ENCODE data around the gene ANKRD30BL.
"Not testable (repeated sequence)": the region's sequence is repeated elsewhere in the genome, so short reads cannot be mapped to it uniquely, and the experiment has no call there.

Gene ANKRD30BL, protein sequence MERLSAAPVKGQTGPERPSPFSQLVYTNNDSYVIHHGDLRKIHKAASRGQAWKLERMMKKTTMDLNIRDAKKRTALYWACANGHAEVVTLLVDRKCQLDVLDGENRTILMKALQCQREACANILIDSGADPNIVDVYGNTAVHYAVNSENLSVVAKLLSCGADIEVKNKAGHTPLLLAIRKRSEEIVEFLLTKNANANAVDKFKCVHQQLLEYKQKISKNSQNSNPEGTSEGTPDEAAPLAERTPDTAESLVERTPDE

DNA sequence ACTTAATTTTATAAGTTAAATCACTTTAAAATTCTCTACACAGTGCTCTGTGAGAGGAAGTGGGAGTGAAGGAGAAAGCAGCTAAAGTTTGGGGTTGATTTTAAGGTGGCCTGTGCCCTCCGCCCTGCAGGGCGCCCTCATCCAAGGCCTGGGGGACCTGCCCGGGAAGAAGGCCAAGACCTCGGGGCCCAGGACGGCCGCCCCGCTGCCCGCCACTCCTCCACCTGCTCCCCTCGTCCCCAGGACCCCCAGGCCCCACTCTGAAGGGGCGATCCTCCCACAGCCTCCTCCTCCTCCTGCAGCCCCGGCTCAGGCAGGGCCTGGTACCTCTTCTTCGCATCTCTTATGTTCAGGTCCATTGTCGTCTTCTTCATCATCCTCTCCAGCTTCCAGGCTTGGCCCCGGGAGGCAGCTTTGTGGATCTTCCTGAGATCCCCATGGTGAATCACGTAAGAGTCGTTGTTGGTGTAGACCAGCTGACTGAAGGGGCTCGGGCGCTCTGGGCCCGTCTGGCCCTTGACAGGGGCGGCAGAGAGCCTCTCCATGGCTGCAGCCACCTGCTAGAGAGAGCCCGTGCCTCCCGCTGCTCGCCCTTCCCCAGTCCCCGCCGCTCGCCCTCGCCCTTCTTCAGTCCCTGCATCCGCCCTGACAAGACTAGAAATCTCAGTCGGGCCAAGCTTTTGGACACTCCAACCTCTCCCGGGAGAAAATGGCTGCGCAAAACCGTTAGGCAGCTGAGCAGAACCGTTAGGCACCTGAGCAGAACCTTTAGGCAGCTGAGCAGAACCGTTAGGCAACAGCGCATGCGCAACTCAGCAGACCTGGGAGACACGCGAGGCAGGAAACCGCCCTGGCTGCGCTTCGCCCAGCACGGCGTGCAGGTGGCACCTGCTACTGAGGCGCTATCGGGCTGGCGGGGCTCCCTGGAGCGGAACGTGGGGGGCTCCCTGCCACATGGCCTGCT is at the start of gene ANKRD30BL:
TSS of gene ANKRD30BL (minus strand) at position 792 of the 964 bp plus-strand sequence. CDS start at position 545, 247 bp downstream.
- DNase-seq = not testable (repeated sequence)

DNA sequence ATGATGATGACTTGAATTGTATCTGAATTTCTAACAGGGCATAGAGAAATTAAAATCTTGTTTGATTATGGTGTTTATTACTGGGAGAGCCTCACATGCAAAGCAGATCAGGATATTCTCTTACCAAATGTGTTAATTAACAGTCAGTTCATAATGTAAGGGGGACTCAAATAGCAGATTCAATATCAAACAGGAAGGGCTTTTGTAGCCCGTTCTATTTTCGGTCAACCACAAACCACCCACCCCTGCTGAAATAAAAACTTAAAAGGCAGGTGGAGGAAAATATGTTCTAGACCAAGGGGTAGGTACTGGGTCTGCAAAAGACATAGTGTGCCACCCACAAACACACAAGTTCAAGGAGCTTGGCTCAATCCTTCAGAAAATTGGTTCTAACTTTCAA is 41.1 kb upstream of the ANKRD30BL start:
- DNase-seq = not testable (repeated sequence)

DNA sequence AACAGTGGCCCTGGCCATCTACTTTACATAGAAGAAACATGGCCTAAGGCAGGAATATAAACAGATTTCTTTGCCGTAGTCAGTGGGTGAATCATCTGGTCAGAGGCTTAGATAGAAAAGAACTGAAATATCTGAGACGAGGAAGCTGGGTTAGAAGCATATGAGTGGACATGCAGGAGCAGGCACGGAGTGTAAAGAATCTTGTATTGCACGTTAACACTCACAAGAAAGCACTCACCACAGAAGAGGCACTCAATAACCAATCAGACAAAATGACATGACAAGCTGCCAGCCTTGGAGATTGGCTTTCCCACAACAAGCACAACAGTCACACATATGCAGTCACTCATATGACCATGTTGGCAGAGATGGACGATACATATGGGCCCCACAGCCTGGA is 31.1 kb upstream of the ANKRD30BL start:
- DNase-seq = not testable (repeated sequence)

DNA sequence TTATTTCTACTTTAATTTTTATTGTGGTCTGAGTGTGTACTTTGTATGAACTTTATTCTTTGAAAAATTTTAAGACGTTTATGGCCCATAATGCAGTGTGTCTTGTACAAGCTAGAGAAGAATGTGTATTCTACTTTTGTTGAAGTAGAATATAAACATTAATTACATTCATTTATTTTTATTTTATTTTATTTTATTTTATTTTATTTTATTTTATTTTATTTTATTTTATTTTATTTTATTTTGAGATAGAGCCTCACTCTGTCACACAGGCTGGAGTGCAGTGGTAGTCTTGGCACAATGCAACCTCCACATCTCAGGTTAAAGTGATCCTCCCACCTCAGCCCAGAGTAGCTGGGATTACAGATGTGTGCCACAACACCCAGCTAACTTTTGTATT is 5.3 kb upstream of the ANKRD30BL start:
- DNase-seq = not testable (repeated sequence)

DNA sequence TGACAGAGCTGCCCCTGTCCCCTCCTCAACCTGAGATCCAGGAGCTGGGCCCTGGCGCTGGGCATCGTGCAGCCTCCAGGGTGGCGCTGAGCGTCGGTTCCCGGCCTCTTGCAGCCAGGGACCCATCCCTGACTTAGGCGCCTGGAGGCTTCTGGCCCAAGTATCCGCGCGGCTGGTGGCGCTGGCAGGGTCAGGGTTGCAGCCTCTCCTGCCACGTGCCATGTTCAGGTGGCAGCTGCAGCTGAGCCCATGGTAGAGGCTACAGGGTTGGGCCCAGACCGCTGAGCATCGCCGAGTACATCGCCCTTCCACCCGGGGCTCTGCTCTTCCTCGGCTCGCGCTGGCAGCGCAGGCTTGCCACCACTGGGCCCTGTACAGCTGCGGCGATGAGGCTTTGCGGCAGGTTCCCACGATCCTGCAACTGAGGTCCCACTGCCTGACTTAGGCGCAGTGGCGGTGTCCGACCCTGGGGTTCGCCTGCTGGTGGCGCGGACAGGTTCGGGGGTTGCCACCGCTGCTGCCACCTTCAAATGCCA is 441 bp upstream of the ANKRD30BL start:
- DNase-seq = not testable (repeated sequence)

DNA sequence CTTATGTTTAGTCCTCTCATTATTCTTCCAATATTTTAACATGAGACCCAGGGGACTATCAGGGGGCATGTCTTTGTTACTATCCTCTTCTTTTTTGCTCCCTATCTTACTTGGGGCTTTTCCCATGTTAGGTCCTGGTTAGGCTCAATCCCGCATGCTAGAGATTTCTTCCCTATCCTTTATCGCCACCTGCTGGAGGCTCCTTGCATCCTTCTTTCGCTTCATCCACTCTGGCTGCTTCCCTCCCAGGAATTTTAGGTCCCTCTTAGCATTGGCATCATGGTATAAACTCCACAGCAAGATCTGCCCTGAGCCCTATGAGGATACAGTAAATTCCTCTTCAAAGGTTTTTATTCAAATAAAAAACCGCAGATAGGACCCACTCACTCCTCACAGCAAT is 15.0 kb downstream of the ANKRD30BL start:
- peak; percentile 14 for DNase-seq

Measured in NCI-H1436 (cell line).